ENCODE measurements around the gene POLR2J.

DNA sequence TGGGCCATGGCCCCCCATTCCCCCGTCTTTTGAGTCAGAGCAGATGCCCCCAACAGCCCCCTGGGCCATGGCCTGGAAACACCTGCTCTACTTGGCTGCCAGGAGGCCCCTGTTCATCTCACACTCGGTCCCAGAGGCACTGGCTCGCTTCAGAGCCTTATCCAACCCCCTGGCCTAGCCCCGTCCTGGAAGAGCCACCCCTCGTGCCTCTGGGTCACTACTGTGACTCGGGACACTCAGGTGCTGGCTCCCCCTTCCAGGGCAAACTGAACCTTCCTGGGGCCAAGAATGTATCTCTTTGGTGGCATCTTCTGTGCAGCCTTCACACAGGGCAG, 7.0 kb downstream of the POLR2J start:
- TF ChIP-seq, protein P1, sequence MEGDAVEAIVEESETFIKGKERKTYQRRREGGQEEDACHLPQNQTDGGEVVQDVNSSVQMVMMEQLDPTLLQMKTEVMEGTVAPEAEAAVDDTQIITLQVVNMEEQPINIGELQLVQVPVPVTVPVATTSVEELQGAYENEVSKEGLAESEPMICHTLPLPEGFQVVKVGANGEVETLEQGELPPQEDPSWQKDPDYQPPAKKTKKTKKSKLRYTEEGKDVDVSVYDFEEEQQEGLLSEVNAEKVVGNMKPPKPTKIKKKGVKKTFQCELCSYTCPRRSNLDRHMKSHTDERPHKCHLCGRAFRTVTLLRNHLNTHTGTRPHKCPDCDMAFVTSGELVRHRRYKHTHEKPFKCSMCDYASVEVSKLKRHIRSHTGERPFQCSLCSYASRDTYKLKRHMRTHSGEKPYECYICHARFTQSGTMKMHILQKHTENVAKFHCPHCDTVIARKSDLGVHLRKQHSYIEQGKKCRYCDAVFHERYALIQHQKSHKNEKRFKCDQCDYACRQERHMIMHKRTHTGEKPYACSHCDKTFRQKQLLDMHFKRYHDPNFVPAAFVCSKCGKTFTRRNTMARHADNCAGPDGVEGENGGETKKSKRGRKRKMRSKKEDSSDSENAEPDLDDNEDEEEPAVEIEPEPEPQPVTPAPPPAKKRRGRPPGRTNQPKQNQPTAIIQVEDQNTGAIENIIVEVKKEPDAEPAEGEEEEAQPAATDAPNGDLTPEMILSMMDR (optimal IDR thresholded peaks at IDR 0.05 in 1 of 3, IDR thresholded peaks at IDR 0.05 in 1 of 3, conservative IDR thresholded peaks at IDR 0.05 in 1 of 3; ENCODE audit: extremely low read depth in 1 of 3, insufficient read depth in 2 of 3, low read length in 3 of 3) = no peak
- TF ChIP-seq EZH2 (IDR thresholded peaks at IDR 0.05; ENCODE audit: low read length) = no peak
